ENCODE data around the gene PRDM15. TPM values are rescaled to one million over a fixed set of nuclear protein-coding genes. Genes with fewer than 3 reads are reported as not detected.

The PRDM15 gene
- total and polyA plus RNA-seq, 2 donors (not counting 3 experiments of a cell fraction or from before 2014, with no cell fraction given) = 11.8 to 12.9 TPM

GRCh38 chr21:41847066-41847804 is 31.9 kb downstream of the PRDM15 start:
- H2AFZ ChIP-seq (ENCODE audit: low read depth, low read length) = no peak overlapping the region
- no peaks in the 10 kb centered on the region for H3K9me1 ChIP-seq (replicated peaks; ENCODE audit: control insufficient read depth, extremely low read depth, insufficient read depth, low read length)
- no peaks in the 10 kb centered on the region for H3K4me1 ChIP-seq (ENCODE audit: control insufficient read depth, extremely low read depth, insufficient read depth, low read length)
- POLR2A ChIA-PET = no interaction called here
- CTCF ChIA-PET = interaction anchor here (1.1 to 1.6 kb wide), 3 partner anchors 31 to 270 kb away, joined by 3 to 4 read pairs (median 4); no protein-coding TSS in a partner anchor
- intact Hi-C loops (cut with micrococcal nuclease) (no loop called here), dilution Hi-C loops (cut with MboI; ENCODE audit: extremely low pct_ligation_motif_present, low sequenced_read_pairs) (no loop called here)
- H3K9me3 ChIP-seq (replicated peaks; ENCODE audit: control insufficient read depth, insufficient read depth, low read length) = no peaks in the 10 kb centered on the region
- DNase-seq (ENCODE audit: low read depth, low spot score) (no peak), FAIRE-seq (no peak)
- H3K27ac ChIP-seq (ENCODE audit: insufficient read depth, low read depth, low read length) = no peak overlapping the region
- no peaks in the 10 kb centered on the region for H3K79me2 ChIP-seq (ENCODE audit: control insufficient read depth, insufficient read depth, low read length)
- H4K20me1 ChIP-seq (replicated peaks; ENCODE audit: control insufficient read depth, extremely low read depth, insufficient read depth, low read length) = no peaks in the 10 kb centered on the region
- H3K27me3 ChIP-seq (ENCODE audit: control insufficient read depth in 2 of 2, insufficient read depth in 2 of 2, low read length in 2 of 2) = no peaks in the 10 kb centered on the region
- no TSS peak for BruUV-seq (replicated peaks)
- no peak overlapping the region for H3K4me2 ChIP-seq (ENCODE audit: insufficient read depth, low read length)
- H3K4me3 ChIP-seq (replicated peaks in 1 of 3; ENCODE audit: insufficient read depth in 1 of 3, low read depth in 1 of 3, low read length in 3 of 3) = no peak overlapping the region
- peaks cover 0 to 8% of the 10 kb centered on the region in 2 experiments for H3K36me3 ChIP-seq (ENCODE audit: control insufficient read depth in 2 of 2, extremely low read depth in 1 of 2, insufficient read depth in 2 of 2, low read length in 2 of 2)
- no peak overlapping the region for H3K9ac ChIP-seq (replicated peaks; ENCODE audit: extremely low read depth, insufficient read depth, low read length)
- no peak for TF ChIP-seq MAX (IDR thresholded peaks at IDR 0.05; ENCODE audit: insufficient read depth, insufficient read length)
- no peak for TF ChIP-seq JUN (IDR thresholded peaks at IDR 0.05; ENCODE audit: borderline replicate concordance, insufficient read depth, insufficient read length, low read depth)
- TF ChIP-seq FOS (IDR thresholded peaks at IDR 0.05; ENCODE audit: borderline replicate concordance, insufficient read depth, low read length) = no peak
- no peak for TF ChIP-seq MYC (IDR thresholded peaks at IDR 0.05; ENCODE audit: low read depth, low read length)
- no peak for TF ChIP-seq CTCF (IDR thresholded peaks at IDR 0.05; ENCODE audit: extremely low read depth in 1 of 2, insufficient read depth in 1 of 2, low read depth in 1 of 2, low read length in 2 of 2)
